GM18508 (cell line): ENCODE measurements around the gene TRRAP.

Experiments used
- ATAC-seq: cut with Tn5 transposase; IDR thresholded peaks from one replicate; pipeline ENCODE4 v1.9.1; 2021; ENCODE audit warnings: moderate number of reproducible peaks; ENCODE audit not compliant: insufficient read depth, unreplicated experiment

Gene TRRAP

GRCh38 chr7:99001482-99002147 lies 123.3 kb downstream of the TRRAP start:
- no peak for ATAC-seq

GRCh38 chr7:99002148-99002826 lies 124.0 kb downstream of the TRRAP start:
- ATAC-seq = no peak

- no peak for ATAC-seq
These were observed 124.5 kb downstream of the TRRAP start for GRCh38 chr7:99002827-99003212.

GRCh38 chr7:99003419-99003818 lies 125.1 kb downstream of the TRRAP start:
- ATAC-seq = no peak

GRCh38 chr7:99004216-99004615 lies 125.9 kb downstream of the TRRAP start:
- no peak for ATAC-seq

GRCh38 chr7:99004781-99005500 lies 126.6 kb downstream of the TRRAP start:
- no peak for ATAC-seq

GRCh38 chr7:99005776-99006175 lies 127.4 kb downstream of the TRRAP start:
- ATAC-seq = no peak

- ATAC-seq = no peak
These were observed 128.6 kb downstream of the TRRAP start for GRCh38 chr7:99006739-99007424.

- ATAC-seq = no peak
These were observed 129.9 kb downstream of the TRRAP start for GRCh38 chr7:99008181-99008631.

GRCh38 chr7:99008921-99009530 lies 130.7 kb downstream of the TRRAP start:
- no peak for ATAC-seq

GRCh38 chr7:99010281-99010680 lies 131.9 kb downstream of the TRRAP start:
- ATAC-seq = no peak

GRCh38 chr7:99011341-99011705 lies 133.0 kb downstream of the TRRAP start:
- no peak for ATAC-seq

- ATAC-seq = no peak
These were observed 133.5 kb downstream of the TRRAP start for GRCh38 chr7:99011706-99012404.

GRCh38 chr7:99012722-99013121 lies 134.4 kb downstream of the TRRAP start:
- no peak for ATAC-seq

- ATAC-seq = no peak
These were observed 135.2 kb downstream of the TRRAP start for GRCh38 chr7:99013266-99014112.

GRCh38 chr7:99014113-99014985 lies 136.0 kb downstream of the TRRAP start:
- no peak for ATAC-seq

GRCh38 chr7:99016196-99016595 lies 137.9 kb downstream of the TRRAP start:
- ATAC-seq = no peak
